A549 (cell line): ENCODE measurements around the gene NTM. TPM values are rescaled to one million over a fixed set of nuclear protein-coding genes. Genes with fewer than 3 reads are reported as not detected.

Experiments used
- ATAC-seq, 2 experiments: fragments of 200-7000 bp in 1 of 2; fragments of >200 bp in 1 of 2; cut with Nextera tagmentation in 1 of 2; cut with Tn5 transposase in 1 of 2; 3 replicates each; pipeline versions ENCODE4 v1.8.0 to v1.9.1; 2018 to 2020; ENCODE audit warnings: mild to moderate bottlenecking in 1 of 2, moderate library complexity in 1 of 2
- CTCF ChIA-PET: fragments of 300-600 bp; sonication (Branson Sonifier 250); formaldehyde crosslinking; extraction: SDS; loops from one replicate; lab custom pipeline; 2021; ENCODE audit warnings: antibody characterized with exemption, inconsistent platforms; lab: Yijun Ruan, JAX
- POLR2A ChIA-PET: fragments of 350-600 bp; formaldehyde crosslinking; extraction: SDS; loops from one replicate; lab custom pipeline; 2021; ENCODE audit warnings: antibody characterized with exemption, inconsistent platforms; lab: Yijun Ruan, JAX
- DNase-seq, 2 experiments: peaks; one replicate each; pipeline versions ENCODE4 v3.0.0 to v3.0.0-alpha.2; 2011 to 2016; ENCODE audit warnings: low read depth in 1 of 2, low spot score in 1 of 2
- FAIRE-seq: peaks from 2 replicates; lab custom pipeline; 2011; peaks lifted over from hg19 to GRCh38; lab: Jason Lieb, UNC
- H3K27ac ChIP-seq, 2 experiments: fragments of >200 bp; sonication (Bioruptor Twin); formaldehyde crosslinking; 3 replicates each; pipeline ENCODE4 v1.5.1; 2016 to 2017
- H3K4me1 ChIP-seq: fragments of >200 bp; sonication (Bioruptor Twin); formaldehyde crosslinking; 3 replicates; pipeline ENCODE4 v1.6.1; 2016
- H3K4me2 ChIP-seq: fragments of >200 bp; sonication (Bioruptor Twin); formaldehyde crosslinking; 3 replicates; pipeline ENCODE4 v1.6.1; 2016
- H3K4me3 ChIP-seq: fragments of >200 bp; sonication (Bioruptor Twin); formaldehyde crosslinking; 3 replicates; pipeline ENCODE4 v1.5.1; 2016
- H3K9me3 ChIP-seq: fragments of >200 bp; sonication (Bioruptor Twin); formaldehyde crosslinking; 3 replicates; pipeline ENCODE4 v1.6.1; 2016
- CBX8 ChIP-seq: fragments of 200-600 bp; sonication (generic); IDR thresholded peaks from 2 replicates; pipeline ENCODE4 v1.6.1; 2016
- CEBPB ChIP-seq, 2 experiments: fragments of >200 bp in 1 of 2; sonication (Bioruptor Twin) in 1 of 2; formaldehyde crosslinking in 1 of 2; IDR thresholded peaks; 2 replicates each; pipeline ENCODE4 v1.6.1; 2012 to 2016
- CTCF ChIP-seq: fragments of >200 bp; sonication (Bioruptor Twin); formaldehyde crosslinking; IDR thresholded peaks from 3 replicates; pipeline ENCODE4 v1.5.1; 2016
- E2F6 ChIP-seq: IDR thresholded peaks from 2 replicates; pipeline ENCODE4 v1.6.1; 2012; ENCODE audit warnings: low read depth, borderline replicate concordance
- ELK1 ChIP-seq: fragments of 150-350 bp; IDR thresholded peaks from 2 replicates; pipeline ENCODE4 v1.6.1; 2014; ENCODE audit warnings: low read depth, mild to moderate bottlenecking, low read length
- FOXS1 ChIP-seq: fragments of 250-450 bp; sonication (Bioruptor Pico); IDR thresholded peaks from 2 replicates; pipeline ENCODE4 v1.5.0; 2020; ENCODE audit warnings: mild to moderate bottlenecking, moderate library complexity
- HDAC2 ChIP-seq: fragments of 200-600 bp; sonication (generic); IDR thresholded peaks from 2 replicates; pipeline ENCODE4 v1.6.1; 2016
- HES2 ChIP-seq: fragments of >200 bp; sonication (Bioruptor Twin); formaldehyde crosslinking; IDR thresholded peaks from 2 replicates; pipeline ENCODE4 v1.6.1; 2016
- HMGXB4 ChIP-seq: fragments of 250-450 bp; sonication (Bioruptor Pico); IDR thresholded peaks from 2 replicates; pipeline ENCODE4 v1.5.0; 2021; ENCODE audit warnings: mild to moderate bottlenecking, moderate library complexity, borderline replicate concordance
- HOXB5 ChIP-seq: fragments of 250-450 bp; sonication (Bioruptor Pico); IDR thresholded peaks from 2 replicates; pipeline ENCODE4 v1.5.0; 2020; ENCODE audit warnings: mild to moderate bottlenecking, moderate library complexity
- JUN ChIP-seq, 2 experiments: fragments of >200 bp; sonication (Bioruptor Twin); formaldehyde crosslinking; IDR thresholded peaks; 2 replicates in 1 of 2; 3 replicates in 1 of 2; pipeline ENCODE4 v1.6.1; 2016 to 2017
- KDM5A ChIP-seq: fragments of 200-600 bp; sonication (generic); IDR thresholded peaks from 2 replicates; pipeline ENCODE4 v1.6.1; 2016; ENCODE audit warnings: antibody characterized with exemption, mild to moderate bottlenecking
- MAFK ChIP-seq: fragments of 450-650 bp; IDR thresholded peaks from 2 replicates; pipeline ENCODE4 v1.6.1; 2014; ENCODE audit not compliant: partially characterized antibody
- MAX ChIP-seq: IDR thresholded peaks from 2 replicates; pipeline ENCODE4 v1.6.1; 2012
- MAZ ChIP-seq: fragments of 150-350 bp; IDR thresholded peaks from 2 replicates; pipeline ENCODE4 v1.6.1; 2014; ENCODE audit warnings: antibody characterized with exemption, low read depth, low read length, borderline replicate concordance
- PHF8 ChIP-seq: fragments of 200-600 bp; sonication (generic); IDR thresholded peaks from 2 replicates; pipeline ENCODE4 v1.6.1; 2016; ENCODE audit warnings: low read depth, mild to moderate bottlenecking, antibody characterized with exemption, moderate library complexity, borderline replicate concordance
- POLR2A ChIP-seq: IDR thresholded peaks from 2 replicates; pipeline ENCODE4 v1.6.1; 2012; ENCODE audit warnings: mild to moderate bottlenecking, low read length
- RAD21 ChIP-seq, 2 experiments: fragments of >200 bp in 1 of 2; sonication (Bioruptor Twin) in 1 of 2; formaldehyde crosslinking in 1 of 2; IDR thresholded peaks in 1 of 2; conservative IDR thresholded peaks in 1 of 2; 2 replicates in 1 of 2; 3 replicates in 1 of 2; pipeline ENCODE4 v1.6.1; 2012 to 2018; ENCODE audit warnings: inconsistent platforms in 1 of 2
- RARB ChIP-seq: fragments of 250-450 bp; sonication (Bioruptor Pico); IDR thresholded peaks from 2 replicates; pipeline ENCODE4 v1.8.0; 2021; ENCODE audit warnings: mild to moderate bottlenecking, moderate library complexity
- RFX5 ChIP-seq: fragments of 450-650 bp; IDR thresholded peaks from 2 replicates; pipeline ENCODE4 v1.7.1; 2014; ENCODE audit warnings: antibody characterized with exemption, mild to moderate bottlenecking, moderate library complexity
- RNF2 ChIP-seq: fragments of 200-600 bp; sonication (generic); IDR thresholded peaks from 2 replicates; pipeline ENCODE4 v1.6.1; 2016; ENCODE audit warnings: low read depth, mild to moderate bottlenecking, antibody characterized with exemption, moderate library complexity, borderline replicate concordance
- ZNF302 ChIP-seq: fragments of 250-450 bp; sonication (Bioruptor Pico); IDR thresholded peaks from 2 replicates; pipeline ENCODE4 v1.9.0; 2021; ENCODE audit warnings: inconsistent platforms, mild to moderate bottlenecking, moderate library complexity
- WGBS: methylation state at CpG from one replicate; pipeline ENCODE4 v1.1.6; 2017; ENCODE audit errors: missing lambda C conversion rate; 5-methylcytosine and 5-hydroxymethylcytosine counted together
- polyA plus RNA-seq, 4 experiments: library from polyadenylated mRNA; depleted of rRNA in 3 of 4; stranded (reverse); fragments of >200 nt; fragmentation: RNase III in 1 of 4; extraction: RNeasy Plus Mini Kit Qiagen cat#74134 plus additional on column Dnase treatment in 1 of 4; gene quantifications; 2 replicates in 3 of 4; 3 replicates in 1 of 4; pipeline ENCODE4 v1.2.3, GENCODE V29; 2011 to 2017

Gene NTM
- polyA plus RNA-seq, 2 of the 4 experiments (the other 2 are of a cell fraction): not detected

GRCh38 chr11:131943295-131943694, 572.9 kb downstream of the NTM start:
- FAIRE-seq (no peak), ATAC-seq (no peak), DNase-seq (no peak)
- no peak overlapping the region for H3K4me2 ChIP-seq
- H3K4me3 ChIP-seq: no peak overlapping the region
- H3K4me1 ChIP-seq: no peaks in the 10 kb centered on the region
- ChIA-PET CTCF (no interaction called here), POLR2A (no interaction called here)
- WGBS: 2% methylated on average over 6 of the region's 6 CpGs
- no peaks in the 10 kb centered on the region for H3K9me3 ChIP-seq
- no peak overlapping the region for H3K27ac ChIP-seq
- no peak for TF ChIP-seq HDAC2
- TF ChIP-seq RNF2: no peak
- TF ChIP-seq FOXS1 (CRISPR knock-in tag): no peak
- TF ChIP-seq HMGXB4 (CRISPR knock-in tag): no peak
- TF ChIP-seq RFX5: no peak
- TF ChIP-seq ELK1: no peak
- TF ChIP-seq HES2: no peak
- TF ChIP-seq CTCF: no peak
- TF ChIP-seq ZNF302 (CRISPR knock-in tag): no peak
- TF ChIP-seq, all 56 proteins: peak for 0

- Histone ChIP-seq H3K4me2 (no peak overlapping the region), H3K4me1 (no peaks in the 10 kb centered on the region), H3K9me3 (no peaks in the 10 kb centered on the region), H3K27ac (no peak overlapping the region), H3K4me3 (no peak overlapping the region)
- CTCF ChIA-PET: no interaction called here
- 32% methylated on average over 6 of the region's 6 CpGs for WGBS
- TF ChIP-seq MAZ (no peak), CTCF (no peak), PHF8 (no peak), HDAC2 (no peak), HOXB5 (CRISPR knock-in tag) (no peak), POLR2A (no peak), CEBPB (IDR thresholded peaks at IDR 0.05) (no peak), E2F6 (no peak), JUN (IDR thresholded peaks at IDR 0.05) (no peak), MAFK (no peak), RAD21 (conservative IDR thresholded peaks at IDR 0.05 in 1 of 2, IDR thresholded peaks at IDR 0.05 in 1 of 2) (no peak), KDM5A (no peak), HES2 (no peak), MAX (no peak), RARB (CRISPR knock-in tag) (no peak), CBX8 (no peak)
- POLR2A ChIA-PET: no interaction called here
- no peak for FAIRE-seq
- ATAC-seq: no peak
- no peak for DNase-seq
These were observed 574.3 kb downstream of the NTM start for GRCh38 chr11:131944736-131945135.
